A549 (cell line): ENCODE measurements around the gene SDR39U1.

Experiments used
- CTCF ChIP-seq: fragments of >200 bp; sonication (Bioruptor Twin); formaldehyde crosslinking; IDR thresholded peaks from 3 replicates; pipeline ENCODE4 v1.5.1; 2016
- POLR2A ChIP-seq: IDR thresholded peaks from 2 replicates; pipeline ENCODE4 v1.6.1; 2012; ENCODE audit warnings: mild to moderate bottlenecking, low read length
- RCOR1 ChIP-seq: fragments of 150-350 bp; IDR thresholded peaks from 2 replicates; pipeline ENCODE4 v1.6.1; 2014; ENCODE audit warnings: antibody characterized with exemption, low read length, low read depth
- REST ChIP-seq: fragments of 200-600 bp; sonication (generic); IDR thresholded peaks from 2 replicates; pipeline ENCODE4 v1.6.1; 2016; ENCODE audit warnings: antibody characterized with exemption, mild to moderate bottlenecking, moderate library complexity
- RFX5 ChIP-seq: fragments of 450-650 bp; IDR thresholded peaks from 2 replicates; pipeline ENCODE4 v1.7.1; 2014; ENCODE audit warnings: antibody characterized with exemption, mild to moderate bottlenecking, moderate library complexity
- ZFP36 ChIP-seq: fragments of 450-650 bp; IDR thresholded peaks from 2 replicates; pipeline ENCODE4 v1.6.1; 2014; ENCODE audit warnings: borderline replicate concordance; ENCODE audit not compliant: partially characterized antibody

- TF ChIP-seq ZFP36 (no peak), CTCF (no peak), REST (no peak), POLR2A (no peak), RCOR1 (no peak), RFX5 (no peak)
Measured at GRCh38 chr14:24404814-24405213, 37.8 kb downstream of the SDR39U1 start.
